GM13977 (cell line): ENCODE results near the gene ATP6V0C.

Source experiments
- DNase-seq: peaks from one replicate; pipeline ENCODE4 v3.0.0; 2012; ENCODE audit warnings: low spot score
- in situ Hi-C: fragments of 300-500 bp; cut with MboI; formaldehyde crosslinking; loops from one replicate; pipeline ENCODE4 v1.12.0; 2022; ENCODE audit warnings: low sequenced_read_pairs, low pct_unique_long_range_greater_than_20kb, mixed read lengths, inconsistent platforms; ENCODE audit not compliant: unreplicated experiment
- TF ChIP-seq, protein P1 (sequence below): IDR thresholded peaks from 2 replicates; pipeline ENCODE4 v1.5.1; 2012; ENCODE audit warnings: mild to moderate bottlenecking, control low read depth; ENCODE audit not compliant: insufficient read depth; ENCODE audit errors: extremely low read depth, missing control alignments

Gene ATP6V0C

DNA sequence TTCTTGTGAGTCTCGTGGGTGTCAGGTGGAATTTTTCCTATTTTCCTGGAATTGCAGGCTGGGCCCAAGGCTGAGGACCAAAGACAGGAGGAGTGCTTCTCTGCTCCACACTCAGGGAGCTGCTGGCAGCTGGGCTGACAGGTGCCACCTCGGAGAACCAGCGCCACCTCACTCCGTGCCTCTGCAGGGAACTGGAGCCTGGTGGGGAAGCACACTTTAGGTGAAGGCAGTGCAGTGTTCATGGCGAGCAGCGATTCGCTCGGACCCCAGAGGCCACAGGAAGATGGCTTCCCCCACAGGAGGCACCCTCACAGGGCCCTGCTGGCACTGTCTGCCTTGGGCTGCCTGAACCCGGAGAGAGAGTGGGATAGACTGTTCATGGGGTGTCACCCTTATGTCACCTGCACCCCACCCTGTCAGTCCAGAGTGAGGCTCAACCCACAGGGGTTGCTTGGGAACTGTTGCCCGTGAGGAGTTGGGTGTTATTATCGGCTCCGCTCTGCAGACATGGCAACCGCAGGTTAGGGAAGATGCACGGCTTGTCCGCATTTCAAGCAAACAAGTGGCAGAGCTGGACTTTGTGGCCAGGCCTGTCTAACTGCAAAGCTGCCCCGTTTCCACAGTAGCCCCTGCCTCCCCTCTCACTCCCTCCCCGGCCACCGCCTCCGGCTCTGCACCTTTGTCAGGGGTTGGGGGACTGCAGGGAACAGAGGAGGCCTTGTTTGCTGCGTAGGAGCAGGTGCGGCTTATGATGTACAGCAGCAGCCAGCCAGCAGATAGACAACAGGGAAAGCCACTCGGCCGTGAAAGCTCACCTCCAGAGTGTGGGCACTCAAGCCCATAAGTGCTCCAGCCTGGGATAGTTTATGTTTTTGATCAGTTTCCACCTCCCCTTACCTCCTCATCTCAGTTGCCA lies 23.3 kb upstream of the ATP6V0C start:
- DNase-seq: no peak
- TF ChIP-seq, protein P1, sequence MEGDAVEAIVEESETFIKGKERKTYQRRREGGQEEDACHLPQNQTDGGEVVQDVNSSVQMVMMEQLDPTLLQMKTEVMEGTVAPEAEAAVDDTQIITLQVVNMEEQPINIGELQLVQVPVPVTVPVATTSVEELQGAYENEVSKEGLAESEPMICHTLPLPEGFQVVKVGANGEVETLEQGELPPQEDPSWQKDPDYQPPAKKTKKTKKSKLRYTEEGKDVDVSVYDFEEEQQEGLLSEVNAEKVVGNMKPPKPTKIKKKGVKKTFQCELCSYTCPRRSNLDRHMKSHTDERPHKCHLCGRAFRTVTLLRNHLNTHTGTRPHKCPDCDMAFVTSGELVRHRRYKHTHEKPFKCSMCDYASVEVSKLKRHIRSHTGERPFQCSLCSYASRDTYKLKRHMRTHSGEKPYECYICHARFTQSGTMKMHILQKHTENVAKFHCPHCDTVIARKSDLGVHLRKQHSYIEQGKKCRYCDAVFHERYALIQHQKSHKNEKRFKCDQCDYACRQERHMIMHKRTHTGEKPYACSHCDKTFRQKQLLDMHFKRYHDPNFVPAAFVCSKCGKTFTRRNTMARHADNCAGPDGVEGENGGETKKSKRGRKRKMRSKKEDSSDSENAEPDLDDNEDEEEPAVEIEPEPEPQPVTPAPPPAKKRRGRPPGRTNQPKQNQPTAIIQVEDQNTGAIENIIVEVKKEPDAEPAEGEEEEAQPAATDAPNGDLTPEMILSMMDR: no peak
- in situ Hi-C loops: loop anchor here (10.0 kb wide), 1 partner anchor 46 kb away; no protein-coding TSS in a partner anchor

DNA sequence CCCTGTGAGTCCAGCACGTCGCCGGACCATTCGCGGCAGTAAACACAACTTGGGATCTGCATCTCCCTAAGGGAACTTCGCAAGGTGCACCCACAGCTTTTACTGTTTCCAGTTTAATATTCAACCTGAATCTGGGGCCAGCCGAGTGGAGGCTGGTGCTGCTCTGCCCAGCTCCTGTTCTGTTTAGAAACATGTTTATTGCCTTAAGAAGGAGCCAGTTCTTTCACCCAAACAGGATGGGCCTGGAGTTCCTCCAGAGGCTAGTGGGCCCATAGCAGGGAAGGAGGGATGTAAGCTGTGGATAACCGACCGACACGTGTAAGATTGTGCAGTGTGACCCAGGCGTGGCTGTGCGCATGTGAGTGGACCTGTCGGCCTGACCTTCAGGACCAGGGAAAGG lies 21.5 kb upstream of the ATP6V0C start:
- TF ChIP-seq, protein P1: no peak
- DNase-seq: no peak
- in situ Hi-C loops: loop anchor here (10.0 kb wide), 1 partner anchor 47 kb away; no protein-coding TSS in a partner anchor

DNA sequence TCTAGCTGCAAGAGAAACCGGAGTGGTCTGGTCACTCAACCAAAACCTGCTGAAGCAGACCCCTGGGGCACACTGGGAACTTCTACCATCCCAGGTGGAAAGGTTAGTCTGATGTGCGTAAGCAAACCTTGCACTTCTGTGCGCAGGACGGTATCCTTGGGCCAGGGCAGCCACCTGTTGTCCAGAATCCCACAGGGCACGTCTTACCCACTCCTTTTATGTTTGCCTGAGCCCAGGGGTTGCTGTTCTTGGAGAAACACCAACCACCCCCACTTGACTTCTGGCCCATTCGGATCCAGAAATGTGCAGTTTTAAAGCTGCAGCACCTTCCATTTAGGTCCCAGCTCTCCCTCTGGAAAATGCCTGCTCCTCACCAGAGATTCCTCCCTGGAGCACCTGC lies 20.1 kb upstream of the ATP6V0C start:
- TF ChIP-seq, protein P1: no peak
- in situ Hi-C loops: loop anchor here (10.0 kb wide), 1 partner anchor 49 kb away; no protein-coding TSS in a partner anchor
- DNase-seq: no peak

DNA sequence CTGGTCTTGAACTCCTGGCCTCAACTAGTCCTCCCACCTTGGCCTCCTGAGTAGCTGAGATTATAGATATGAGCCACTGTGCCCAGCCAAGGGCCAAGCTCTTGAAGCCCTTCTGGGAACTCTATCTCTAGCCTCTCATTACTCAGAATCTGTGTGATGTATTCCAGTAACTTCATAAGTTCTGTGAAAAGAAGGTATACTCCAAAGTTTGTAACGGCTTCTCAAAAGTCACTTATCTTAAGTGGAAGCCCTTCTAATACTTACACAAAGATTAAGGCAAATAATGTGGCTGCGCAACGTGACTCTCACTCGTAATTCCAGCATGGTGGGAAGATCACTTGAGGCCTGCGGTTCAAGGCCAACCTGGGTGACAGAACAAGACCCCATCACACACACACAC lies 19.1 kb upstream of the ATP6V0C start:
- DNase-seq: no peak
- in situ Hi-C loops: loop anchor here (10.0 kb wide), 1 partner anchor 50 kb away; no protein-coding TSS in a partner anchor

DNA sequence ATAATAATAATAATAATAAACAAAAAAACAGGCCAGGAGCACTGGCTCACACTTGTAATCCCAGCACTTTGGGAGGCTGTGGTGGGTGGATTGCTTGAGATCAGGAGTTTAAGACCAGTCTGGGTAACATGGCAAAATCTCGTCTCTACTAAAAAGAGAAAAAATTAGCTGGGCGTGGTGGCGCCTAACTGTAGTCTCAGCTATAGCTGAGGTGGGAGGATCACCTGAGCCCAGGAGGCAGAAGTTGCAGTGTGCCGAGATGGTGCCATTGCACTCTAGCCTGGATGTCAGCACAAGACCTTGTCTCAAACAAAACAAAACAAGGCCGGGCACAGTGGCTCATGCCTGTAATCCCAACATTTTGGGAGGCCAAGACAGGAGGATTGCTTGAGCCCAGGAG lies 18.7 kb upstream of the ATP6V0C start:
- in situ Hi-C loops: loop anchor here (10.0 kb wide), 1 partner anchor 50 kb away; no protein-coding TSS in a partner anchor

More for the DNA sequence above, 19.1 kb upstream of the ATP6V0C start:
- TF ChIP-seq, protein P1: no peak

DNA sequence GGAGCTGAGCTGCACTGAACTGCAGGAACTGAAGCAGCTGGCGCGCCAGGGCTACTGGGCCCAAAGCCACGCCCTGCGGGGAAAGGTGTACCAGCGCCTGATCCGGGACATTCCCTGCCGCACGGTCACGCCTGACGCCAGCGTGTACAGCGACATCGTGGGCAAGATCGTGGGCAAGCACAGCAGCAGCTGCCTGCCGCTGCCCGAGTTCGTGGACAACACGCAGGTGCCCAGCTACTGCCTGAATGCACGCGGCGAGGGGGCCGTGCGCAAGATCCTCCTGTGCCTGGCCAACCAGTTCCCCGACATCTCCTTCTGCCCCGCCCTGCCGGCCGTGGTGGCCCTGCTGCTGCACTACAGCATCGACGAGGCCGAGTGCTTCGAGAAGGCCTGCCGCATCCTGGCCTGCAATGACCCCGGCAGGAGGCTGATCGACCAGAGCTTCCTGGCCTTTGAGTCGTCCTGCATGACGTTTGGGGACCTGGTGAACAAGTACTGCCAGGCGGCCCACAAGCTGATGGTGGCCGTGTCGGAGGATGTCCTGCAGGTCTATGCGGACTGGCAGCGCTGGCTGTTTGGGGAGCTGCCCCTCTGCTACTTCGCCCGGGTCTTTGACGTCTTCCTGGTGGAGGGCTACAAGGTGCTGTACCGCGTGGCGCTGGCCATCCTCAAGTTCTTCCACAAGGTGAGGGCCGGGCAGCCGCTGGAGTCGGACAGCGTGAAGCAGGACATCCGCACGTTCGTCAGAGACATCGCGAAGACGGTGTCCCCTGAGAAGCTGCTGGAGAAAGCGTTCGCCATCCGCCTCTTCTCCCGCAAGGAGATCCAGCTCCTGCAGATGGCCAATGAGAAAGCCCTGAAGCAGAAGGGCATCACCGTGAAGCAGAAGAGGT lies 17.3 kb upstream of the ATP6V0C start:
- TF ChIP-seq, protein P1: no peak
- in situ Hi-C loops: loop anchor here (10.0 kb wide), 1 partner anchor 52 kb away; no protein-coding TSS in a partner anchor
- no peak for DNase-seq

More for the DNA sequence above, 18.7 kb upstream of the ATP6V0C start:
- DNase-seq: no peak
- TF ChIP-seq, protein P1: no peak
